SH-SY5Y (cell line): ENCODE results near the gene PTGER2.

Experiments used
- GATA2 ChIP-seq: IDR thresholded peaks from 2 replicates; pipeline ENCODE4 v1.6.1; 2011; ENCODE audit warnings: mild to moderate bottlenecking, low read depth, low read length
- GATA3 ChIP-seq: IDR thresholded peaks from 2 replicates; pipeline ENCODE4 v1.6.1; 2011; ENCODE audit warnings: low read depth, mild to moderate bottlenecking, low read length, moderate library complexity

GRCh38 chr14:52328276-52328675 is 14.2 kb downstream of the PTGER2 start:
- TF ChIP-seq GATA2 (no peak), GATA3 (no peak)
